HepG2 (cell line): ENCODE measurements around the gene TADA2B. TPM values are rescaled to one million over a fixed set of nuclear protein-coding genes. Genes with fewer than 3 reads are reported as not detected.

Experiments
- AKAP8 ChIP-seq: sonication (generic); formaldehyde crosslinking; IDR thresholded peaks from 2 replicates; pipeline ENCODE4 v1.5.1; 2020; ENCODE audit warnings: mild to moderate bottlenecking, missing genetic modification reagents
- ATF7 ChIP-seq, 2 experiments: fragments of 450-650 bp in 1 of 2; sonication (generic) in 1 of 2; formaldehyde crosslinking in 1 of 2; IDR thresholded peaks; 2 replicates each; pipeline versions ENCODE4 v1.4.0 to v1.6.1; 2016 to 2020; ENCODE audit warnings: antibody characterized with exemption in 1 of 2, mild to moderate bottlenecking in 1 of 2, missing genetic modification reagents in 1 of 2
- FOXP4 ChIP-seq: sonication (generic); formaldehyde crosslinking; IDR thresholded peaks from 2 replicates; pipeline ENCODE4 v1.4.0; 2020; ENCODE audit warnings: missing genetic modification reagents
- KDM1A ChIP-seq: IDR thresholded peaks from 2 replicates; pipeline ENCODE4 v1.6.1; 2016; ENCODE audit warnings: missing compliant biosample characterization
- MAZ ChIP-seq, 2 experiments: sonication (generic) in 1 of 2; formaldehyde crosslinking in 1 of 2; IDR thresholded peaks; 2 replicates each; pipeline versions ENCODE4 v1.5.0 to v1.6.1; 2012 to 2020; ENCODE audit warnings: low read depth in 2 of 2, mild to moderate bottlenecking in 2 of 2, borderline replicate concordance in 1 of 2, improper control_type of control experiment in 1 of 2, low read length in 1 of 2, missing genetic modification reagents in 1 of 2, moderate library complexity in 1 of 2
- MXD1 ChIP-seq: sonication (generic); formaldehyde crosslinking; IDR thresholded peaks from 2 replicates; pipeline ENCODE4 v1.4.0; 2020; ENCODE audit warnings: mild to moderate bottlenecking, missing genetic modification reagents
- REST ChIP-seq, 2 experiments: IDR thresholded peaks; 2 replicates each; pipeline ENCODE4 v1.6.1; 2011 to 2012; ENCODE audit warnings: low read length in 2 of 2, borderline replicate concordance in 1 of 2, low read depth in 1 of 2, mild to moderate bottlenecking in 1 of 2, moderate library complexity in 1 of 2
- SIX1 ChIP-seq: sonication (generic); formaldehyde crosslinking; IDR thresholded peaks from 2 replicates; pipeline ENCODE4 v1.4.0; 2020; ENCODE audit warnings: missing genetic modification reagents, borderline replicate concordance
- SNAI1 ChIP-seq: sonication (generic); formaldehyde crosslinking; IDR thresholded peaks from 2 replicates; pipeline ENCODE4 v1.5.0; 2020; ENCODE audit warnings: mild to moderate bottlenecking, missing genetic modification reagents, borderline replicate concordance
- TEF ChIP-seq: sonication (generic); formaldehyde crosslinking; IDR thresholded peaks from 2 replicates; pipeline ENCODE4 v1.5.0; 2020; ENCODE audit warnings: missing genetic modification reagents
- ZNF619 ChIP-seq: sonication (generic); formaldehyde crosslinking; IDR thresholded peaks from 2 replicates; pipeline ENCODE4 v1.4.0; 2020; ENCODE audit warnings: mild to moderate bottlenecking, missing genetic modification reagents
- ZSCAN9 ChIP-seq: IDR thresholded peaks from 2 replicates; pipeline ENCODE4 v1.6.1; 2016; ENCODE audit warnings: borderline replicate concordance
- polyA plus RNA-seq, 8 experiments: library from polyadenylated mRNA; depleted of rRNA in 3 of 8; stranded (reverse) in 7 of 8; unstranded in 1 of 8; fragments of >200 nt; fragmentation: Illumina TruSeq in 4 of 8; extraction: Trizol in 4 of 8; gene quantifications; 2 replicates each; pipeline versions ENCODE4 v1.2.1 to v1.2.3, GENCODE V29; 2011 to 2016; ENCODE audit warnings: low read depth in 4 of 8, missing spikeins in 1 of 8, mixed read lengths in 1 of 8; ENCODE audit not compliant: insufficient read depth in 1 of 8
- total RNA-seq, 5 experiments: library from RNA; depleted of rRNA; stranded (reverse); fragments of >200 nt; fragmentation: Illumina TruSeq; extraction: Trizol; gene quantifications; 2 replicates each; pipeline ENCODE4 v1.2.3, GENCODE V29; 2016; ENCODE audit warnings: low read depth in 1 of 5
- TF ChIP-seq, protein P1 (sequence below): sonication (generic); formaldehyde crosslinking; IDR thresholded peaks from 2 replicates; pipeline ENCODE4 v1.8.0; 2022; ENCODE audit warnings: missing genetic modification reagents, mild to moderate bottlenecking, moderate library complexity, borderline replicate concordance
- TF ChIP-seq, protein P2 (sequence below): sonication (generic); formaldehyde crosslinking; IDR thresholded peaks from 2 replicates; pipeline ENCODE4 v1.4.0; 2020; ENCODE audit warnings: missing genetic modification reagents

The TADA2B gene
- total and polyA plus RNA-seq, 2 of the 13 experiments (the other 11 are each of a cell fraction or from before 2014, with no cell fraction given), result 4.6 to 8.9 TPM

GRCh38 chr4:7042503-7043283 lies 479 bp upstream of the TADA2B start (continued):
- TF ChIP-seq REST (IDR thresholded peaks at IDR 0.05; ENCODE audit: borderline replicate concordance in 1 of 2, low read depth in 1 of 2, low read length in 2 of 2) (no peak), ATF7 (IDR thresholded peaks at IDR 0.05) (no peak), ATF7 (CRISPR knock-in tag; IDR thresholded peaks at IDR 0.05) (no peak), ZNF619 (CRISPR knock-in tag) (no peak), FOXP4 (CRISPR knock-in tag) (no peak; the same call in 1 of the 2 replicates), ZSCAN9 (no peak), SIX1 (CRISPR knock-in tag) (no peak), MAZ (IDR thresholded peaks at IDR 0.05; ENCODE audit: borderline replicate concordance, low read depth, low read length) (peak; percentile 78), MAZ (CRISPR knock-in tag; IDR thresholded peaks at IDR 0.05; ENCODE audit: low read depth) (peak; percentile 71), SNAI1 (CRISPR knock-in tag) (no peak), TEF (CRISPR knock-in tag) (no peak), KDM1A (CRISPR knock-in tag) (no peak), AKAP8 (CRISPR knock-in tag) (no peak), MXD1 (CRISPR knock-in tag) (no peak)
- TF ChIP-seq, protein P1, sequence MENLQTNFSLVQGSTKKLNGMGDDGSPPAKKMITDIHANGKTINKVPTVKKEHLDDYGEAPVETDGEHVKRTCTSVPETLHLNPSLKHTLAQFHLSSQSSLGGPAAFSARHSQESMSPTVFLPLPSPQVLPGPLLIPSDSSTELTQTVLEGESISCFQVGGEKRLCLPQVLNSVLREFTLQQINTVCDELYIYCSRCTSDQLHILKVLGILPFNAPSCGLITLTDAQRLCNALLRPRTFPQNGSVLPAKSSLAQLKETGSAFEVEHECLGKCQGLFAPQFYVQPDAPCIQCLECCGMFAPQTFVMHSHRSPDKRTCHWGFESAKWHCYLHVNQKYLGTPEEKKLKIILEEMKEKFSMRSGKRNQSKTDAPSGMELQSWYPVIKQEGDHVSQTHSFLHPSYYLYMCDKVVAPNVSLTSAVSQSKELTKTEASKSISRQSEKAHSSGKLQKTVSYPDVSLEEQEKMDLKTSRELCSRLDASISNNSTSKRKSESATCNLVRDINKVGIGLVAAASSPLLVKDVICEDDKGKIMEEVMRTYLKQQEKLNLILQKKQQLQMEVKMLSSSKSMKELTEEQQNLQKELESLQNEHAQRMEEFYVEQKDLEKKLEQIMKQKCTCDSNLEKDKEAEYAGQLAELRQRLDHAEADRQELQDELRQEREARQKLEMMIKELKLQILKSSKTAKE (CRISPR knock-in tag), result no peak
- TF ChIP-seq, protein P2, sequence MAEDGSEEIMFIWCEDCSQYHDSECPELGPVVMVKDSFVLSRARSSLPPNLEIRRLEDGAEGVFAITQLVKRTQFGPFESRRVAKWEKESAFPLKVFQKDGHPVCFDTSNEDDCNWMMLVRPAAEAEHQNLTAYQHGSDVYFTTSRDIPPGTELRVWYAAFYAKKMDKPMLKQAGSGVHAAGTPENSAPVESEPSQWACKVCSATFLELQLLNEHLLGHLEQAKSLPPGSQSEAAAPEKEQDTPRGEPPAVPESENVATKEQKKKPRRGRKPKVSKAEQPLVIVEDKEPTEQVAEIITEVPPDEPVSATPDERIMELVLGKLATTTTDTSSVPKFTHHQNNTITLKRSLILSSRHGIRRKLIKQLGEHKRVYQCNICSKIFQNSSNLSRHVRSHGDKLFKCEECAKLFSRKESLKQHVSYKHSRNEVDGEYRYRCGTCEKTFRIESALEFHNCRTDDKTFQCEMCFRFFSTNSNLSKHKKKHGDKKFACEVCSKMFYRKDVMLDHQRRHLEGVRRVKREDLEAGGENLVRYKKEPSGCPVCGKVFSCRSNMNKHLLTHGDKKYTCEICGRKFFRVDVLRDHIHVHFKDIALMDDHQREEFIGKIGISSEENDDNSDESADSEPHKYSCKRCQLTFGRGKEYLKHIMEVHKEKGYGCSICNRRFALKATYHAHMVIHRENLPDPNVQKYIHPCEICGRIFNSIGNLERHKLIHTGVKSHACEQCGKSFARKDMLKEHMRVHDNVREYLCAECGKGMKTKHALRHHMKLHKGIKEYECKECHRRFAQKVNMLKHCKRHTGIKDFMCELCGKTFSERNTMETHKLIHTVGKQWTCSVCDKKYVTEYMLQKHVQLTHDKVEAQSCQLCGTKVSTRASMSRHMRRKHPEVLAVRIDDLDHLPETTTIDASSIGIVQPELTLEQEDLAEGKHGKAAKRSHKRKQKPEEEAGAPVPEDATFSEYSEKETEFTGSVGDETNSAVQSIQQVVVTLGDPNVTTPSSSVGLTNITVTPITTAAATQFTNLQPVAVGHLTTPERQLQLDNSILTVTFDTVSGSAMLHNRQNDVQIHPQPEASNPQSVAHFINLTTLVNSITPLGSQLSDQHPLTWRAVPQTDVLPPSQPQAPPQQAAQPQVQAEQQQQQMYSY, result no peak
